OCI-M2 (cell line): ENCODE measurements around the gene OPRL1.

Experiments used
- DNase-seq: peaks from one replicate; lab custom pipeline; 2025; ENCODE audit not compliant: unreplicated experiment; lab: John Stamatoyannopoulos, UW

OPRL1 gene

GRCh38 chr20:64080013-64080812 lies at the start of gene OPRL1:
Gene OPRL1 (plus strand): TSS chr20:64080082. CDS start chr20:64092721, 12,639 bp downstream.
- no peak for DNase-seq

DNA sequence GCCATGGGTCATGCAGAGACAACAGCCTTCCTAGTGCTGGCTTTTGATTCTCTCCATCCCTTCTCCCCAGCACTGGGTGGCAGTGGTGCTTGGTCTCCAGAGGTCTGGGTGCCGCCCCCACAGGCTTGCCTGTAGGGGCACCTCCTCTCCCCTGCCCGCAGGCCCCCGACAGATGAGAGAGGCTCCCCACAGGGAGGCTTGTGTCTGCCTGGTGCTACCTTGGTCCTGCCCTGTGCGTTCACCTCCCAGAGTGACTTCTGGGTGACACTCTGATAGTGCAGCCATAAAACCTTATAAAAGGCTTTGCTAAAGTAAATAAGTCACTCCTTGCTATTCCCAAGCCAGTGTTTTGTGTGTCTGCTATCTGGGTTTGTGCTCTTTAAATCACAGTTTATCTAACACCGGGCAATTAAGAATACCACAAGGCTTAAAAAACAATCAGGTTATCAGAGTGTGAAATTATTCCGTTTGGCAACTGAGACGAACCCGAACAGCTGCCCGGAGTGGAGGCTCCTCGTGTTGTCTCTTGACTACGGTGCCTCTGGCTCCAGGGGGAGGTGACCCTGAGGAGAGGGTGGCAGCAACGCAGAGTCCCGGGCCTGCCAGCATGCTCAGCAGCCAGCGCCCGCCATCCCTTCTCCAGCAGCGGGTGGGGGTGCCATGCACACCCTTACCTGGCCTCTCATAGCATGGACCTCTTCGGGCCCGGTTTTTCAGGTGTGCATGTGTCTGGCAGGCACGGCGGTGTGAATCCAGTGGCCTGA lies 49.3 kb upstream of the OPRL1 start:
- DNase-seq = no peak

DNA sequence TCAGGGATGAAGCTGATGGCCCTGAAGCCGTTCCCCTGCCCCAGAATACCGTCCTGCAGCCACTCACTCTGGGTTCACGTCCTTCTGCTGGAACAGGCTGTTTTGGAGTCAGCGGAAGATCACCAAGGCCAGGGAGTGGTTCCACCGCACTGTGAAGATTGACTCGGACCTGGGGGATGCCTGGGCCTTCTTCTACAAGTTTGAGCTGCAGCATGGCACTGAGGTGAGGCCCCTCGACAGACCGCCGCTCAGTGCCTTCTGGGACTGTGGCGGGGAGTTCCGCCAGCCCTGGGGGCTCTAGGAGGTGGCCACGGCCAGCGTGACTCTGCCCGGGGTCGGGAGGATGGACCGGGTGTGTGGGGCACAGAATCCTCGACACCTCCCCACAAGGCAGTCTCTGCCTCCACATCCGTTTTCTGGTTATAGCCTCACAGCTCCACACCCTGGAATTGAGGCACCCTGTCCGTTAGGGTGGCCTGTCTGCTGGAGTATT lies 48.0 kb upstream of the OPRL1 start:
- DNase-seq = no peak

DNA sequence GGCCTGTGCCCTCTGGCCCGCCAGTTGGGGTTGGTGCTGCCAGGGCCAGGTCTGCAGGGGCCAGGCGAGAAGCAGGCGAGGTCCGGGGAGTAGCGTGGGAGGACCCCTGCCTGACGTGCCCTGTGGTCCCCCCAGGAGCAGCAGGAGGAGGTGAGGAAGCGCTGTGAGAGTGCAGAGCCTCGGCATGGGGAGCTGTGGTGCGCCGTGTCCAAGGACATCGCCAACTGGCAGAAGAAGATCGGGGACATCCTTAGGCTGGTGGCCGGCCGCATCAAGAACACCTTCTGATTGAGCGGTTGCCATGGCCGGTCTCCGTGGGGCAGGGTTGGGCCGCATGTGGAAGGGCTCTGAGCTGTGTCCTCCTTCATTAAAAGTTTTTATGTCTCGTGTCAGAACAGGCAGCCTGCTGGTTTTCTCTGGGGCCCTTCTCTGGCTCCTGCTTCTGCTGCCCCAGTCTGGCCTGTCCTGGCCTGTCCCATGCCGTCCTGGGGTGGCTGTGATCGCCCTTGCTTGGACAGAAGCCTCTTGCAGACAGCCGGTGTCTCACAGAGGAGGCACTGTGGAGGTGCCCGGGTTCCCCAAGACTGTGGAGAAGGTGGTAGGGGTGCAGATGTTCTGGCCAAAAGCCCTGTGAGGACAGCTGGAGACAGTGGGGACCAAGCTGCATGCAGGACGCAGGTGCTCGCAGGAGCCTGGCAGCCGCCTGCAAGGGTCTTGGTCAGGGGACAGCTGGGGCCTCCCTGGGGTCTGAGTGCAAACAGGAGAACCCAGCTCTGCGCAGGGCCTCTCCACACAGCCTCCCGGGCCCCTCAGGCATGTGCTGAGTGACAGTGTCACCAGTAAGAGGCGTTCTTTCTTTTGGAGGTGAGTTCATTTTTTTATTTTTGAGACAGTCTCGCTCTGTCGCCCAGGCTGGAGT lies 46.9 kb upstream of the OPRL1 start:
- no peak for DNase-seq

DNA sequence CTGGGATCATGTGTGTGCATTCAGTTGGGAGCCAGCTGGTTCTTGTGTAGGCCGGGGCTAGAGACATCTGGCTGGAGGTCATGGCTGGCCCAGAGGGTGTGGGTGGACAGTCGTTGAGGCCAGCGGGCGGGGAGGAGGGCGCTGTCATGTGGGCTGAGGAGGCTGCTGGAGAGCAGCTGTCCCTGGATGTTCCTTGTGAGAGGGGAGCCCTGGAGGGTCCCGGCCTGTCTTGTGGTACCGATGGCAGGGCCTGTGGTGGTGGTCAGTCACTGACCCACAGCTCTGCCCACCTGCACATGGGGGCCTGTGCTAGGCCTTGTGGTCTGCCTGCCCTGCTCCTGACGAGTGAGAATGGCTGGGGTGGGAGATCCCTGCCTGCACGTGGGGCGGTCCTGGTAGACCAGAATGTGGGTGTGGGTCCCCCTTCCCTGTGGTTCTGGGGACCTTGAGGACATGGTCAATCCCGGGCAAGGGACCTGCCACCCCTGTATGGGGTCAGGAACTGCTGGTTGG lies 45.8 kb upstream of the OPRL1 start:
- DNase-seq = no peak

DNA sequence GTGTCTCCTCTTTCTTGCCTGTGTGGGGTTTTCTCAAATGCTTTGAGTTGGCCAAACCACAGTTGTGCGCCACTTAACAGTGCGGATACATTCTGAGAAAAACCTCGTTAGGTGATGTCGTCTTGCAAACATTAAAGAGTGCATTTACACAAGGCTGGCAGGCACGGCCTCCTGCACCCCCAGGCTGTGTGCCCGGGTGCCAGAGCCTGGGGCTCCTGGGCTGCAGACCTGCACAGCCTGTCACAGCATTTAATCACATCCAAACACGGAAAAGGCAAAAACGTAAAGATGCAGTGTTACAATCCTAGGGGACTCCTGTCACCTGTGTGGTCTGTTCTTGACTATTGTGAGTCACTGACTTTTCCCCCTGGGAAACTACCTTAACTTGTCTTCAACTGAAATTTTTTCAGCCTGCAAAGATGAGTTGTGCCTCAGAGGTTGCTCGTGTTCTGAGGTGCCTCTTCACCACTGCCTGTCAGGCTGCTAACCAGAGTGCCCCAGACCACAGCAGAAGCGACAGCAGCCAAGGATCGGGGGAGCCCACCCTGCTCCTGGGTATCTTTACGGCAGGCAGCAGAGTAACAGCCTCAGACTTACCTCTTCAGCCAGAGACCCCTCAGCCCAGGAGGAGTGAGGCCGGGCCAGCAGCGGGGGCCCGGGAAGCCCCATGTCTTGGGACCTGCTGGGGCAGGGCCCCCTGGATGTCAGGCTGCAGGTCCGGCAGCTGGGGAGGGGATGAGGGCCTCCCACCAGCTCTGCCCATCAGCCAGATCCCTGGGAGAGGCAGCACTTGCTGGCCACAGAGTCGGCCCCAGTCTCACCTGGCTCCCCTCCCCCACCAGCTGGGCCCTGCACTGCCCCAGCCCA lies 44.6 kb upstream of the OPRL1 start:
- DNase-seq = no peak

GRCh38 chr20:64035933-64036345 lies 43.9 kb upstream of the OPRL1 start, which contains the start of gene C20orf204:
Gene C20orf204 (plus strand): TSS chr20:64036182. CDS start chr20:64036324, 142 bp downstream.
- no peak for DNase-seq

DNA sequence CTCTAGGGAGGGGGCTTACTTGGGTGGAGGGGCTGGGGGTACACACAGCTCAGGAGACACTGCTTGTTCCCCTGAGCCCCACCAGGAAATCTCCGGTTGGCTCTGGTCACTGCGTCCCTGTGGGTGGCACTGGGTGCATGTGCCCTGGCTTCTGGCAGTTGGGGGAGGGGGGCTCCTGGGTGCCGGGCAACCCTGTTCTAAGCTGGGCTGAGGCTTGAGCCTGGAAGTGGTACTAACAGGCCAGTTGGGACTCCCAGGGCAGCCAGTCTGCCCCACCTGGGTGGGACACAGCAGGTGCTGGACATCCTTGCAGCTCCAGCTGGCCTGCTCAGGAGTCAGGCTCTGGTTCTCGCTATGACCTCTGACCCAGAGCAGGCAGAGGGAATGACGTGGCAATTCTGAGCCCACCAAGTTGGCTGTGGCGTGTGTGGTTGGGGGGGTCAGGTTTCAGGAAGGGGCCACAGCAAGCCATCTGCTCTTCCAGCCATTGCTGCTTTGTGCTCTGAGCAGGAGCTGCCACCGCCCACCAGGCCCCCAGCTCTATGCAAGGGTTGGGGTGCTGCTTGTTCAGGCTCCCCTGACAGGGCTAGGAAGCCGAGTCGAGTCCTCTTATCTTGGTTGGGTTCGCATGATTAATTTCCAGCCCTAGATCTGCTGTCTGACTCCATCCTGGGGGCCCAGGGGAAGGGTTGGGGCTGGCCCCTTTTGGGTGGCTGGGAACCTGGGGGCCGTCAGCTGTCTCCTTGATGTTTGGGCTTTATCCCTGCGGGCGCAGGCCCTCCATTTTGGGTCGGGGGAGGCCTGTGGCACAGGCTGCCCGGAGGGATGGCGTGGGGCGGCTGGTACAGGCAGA lies 43.3 kb upstream of the OPRL1 start:
- no peak for DNase-seq

DNA sequence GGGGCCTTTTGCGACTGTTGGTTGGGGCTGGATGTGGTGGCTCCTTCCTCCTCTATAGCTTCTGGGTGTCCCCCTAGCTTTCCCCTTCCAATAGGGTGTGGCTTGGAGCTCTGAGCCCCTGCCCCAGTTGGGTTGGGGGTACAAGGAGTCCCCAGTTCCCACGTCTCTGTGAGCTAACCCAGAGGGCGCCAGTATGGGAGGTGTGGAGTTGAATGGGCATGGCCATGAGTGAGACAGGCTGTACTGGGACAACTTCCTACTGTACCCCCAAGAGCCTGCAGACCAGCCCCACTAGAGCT lies 42.7 kb upstream of the OPRL1 start:
- no peak for DNase-seq

- DNase-seq = no peak
These were observed 42.2 kb upstream of the OPRL1 start for GRCh38 chr20:64037498-64038213.

DNA sequence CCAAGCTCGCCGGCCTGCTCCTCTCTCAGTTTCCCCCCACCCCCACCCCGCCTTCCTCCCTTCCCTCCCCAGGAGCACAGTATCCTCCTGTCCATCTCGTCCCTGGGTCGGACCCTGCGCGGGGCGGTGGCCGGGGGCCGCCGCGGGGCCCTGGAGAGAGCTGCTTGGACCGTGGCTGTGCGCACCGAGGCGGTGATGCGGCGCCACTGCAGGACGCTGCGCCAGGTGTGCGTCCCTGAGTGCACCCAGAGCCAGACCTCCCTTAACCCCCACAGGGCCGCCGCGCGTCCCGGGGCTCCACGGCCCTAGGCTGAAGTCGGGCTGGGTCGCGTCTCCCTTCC lies 41.7 kb upstream of the OPRL1 start:
- DNase-seq = no peak

DNA sequence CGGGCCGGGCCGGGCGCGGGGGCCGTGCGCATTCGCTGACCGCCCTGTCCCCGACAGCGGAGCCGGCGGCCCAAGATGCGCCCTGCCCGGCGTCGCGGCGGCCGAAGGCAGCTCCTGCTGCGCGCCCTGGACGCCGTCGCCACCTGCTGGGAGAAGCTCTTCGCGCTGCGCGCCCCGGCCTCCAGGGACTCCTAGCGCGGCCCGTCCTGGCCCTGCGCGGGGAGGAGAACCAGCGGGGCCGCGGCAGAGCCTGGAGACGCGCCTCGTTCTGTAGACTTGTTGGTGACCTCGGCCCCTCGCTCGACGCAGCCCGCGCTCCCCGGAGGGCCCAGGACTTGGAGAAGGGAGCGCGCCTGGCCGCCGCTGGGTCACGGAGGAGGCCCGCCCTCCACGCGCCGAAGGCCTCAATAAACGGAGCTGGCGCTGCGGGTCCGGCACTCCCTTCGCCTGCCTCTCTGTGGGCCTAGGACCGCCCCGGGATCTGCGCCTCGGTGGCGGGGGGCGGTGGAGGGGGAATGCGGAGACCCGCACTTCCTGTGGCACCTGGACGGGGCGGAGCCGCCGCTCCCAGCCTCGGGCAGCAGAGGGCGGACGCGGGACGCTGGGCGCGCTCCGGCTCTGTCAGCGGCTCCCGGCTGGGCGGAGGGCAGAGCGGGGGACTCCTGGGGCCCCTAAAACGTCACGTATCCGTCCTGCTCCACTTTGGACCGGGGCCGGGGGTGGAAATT lies 41.2 kb upstream of the OPRL1 start:
- no peak for DNase-seq

DNA sequence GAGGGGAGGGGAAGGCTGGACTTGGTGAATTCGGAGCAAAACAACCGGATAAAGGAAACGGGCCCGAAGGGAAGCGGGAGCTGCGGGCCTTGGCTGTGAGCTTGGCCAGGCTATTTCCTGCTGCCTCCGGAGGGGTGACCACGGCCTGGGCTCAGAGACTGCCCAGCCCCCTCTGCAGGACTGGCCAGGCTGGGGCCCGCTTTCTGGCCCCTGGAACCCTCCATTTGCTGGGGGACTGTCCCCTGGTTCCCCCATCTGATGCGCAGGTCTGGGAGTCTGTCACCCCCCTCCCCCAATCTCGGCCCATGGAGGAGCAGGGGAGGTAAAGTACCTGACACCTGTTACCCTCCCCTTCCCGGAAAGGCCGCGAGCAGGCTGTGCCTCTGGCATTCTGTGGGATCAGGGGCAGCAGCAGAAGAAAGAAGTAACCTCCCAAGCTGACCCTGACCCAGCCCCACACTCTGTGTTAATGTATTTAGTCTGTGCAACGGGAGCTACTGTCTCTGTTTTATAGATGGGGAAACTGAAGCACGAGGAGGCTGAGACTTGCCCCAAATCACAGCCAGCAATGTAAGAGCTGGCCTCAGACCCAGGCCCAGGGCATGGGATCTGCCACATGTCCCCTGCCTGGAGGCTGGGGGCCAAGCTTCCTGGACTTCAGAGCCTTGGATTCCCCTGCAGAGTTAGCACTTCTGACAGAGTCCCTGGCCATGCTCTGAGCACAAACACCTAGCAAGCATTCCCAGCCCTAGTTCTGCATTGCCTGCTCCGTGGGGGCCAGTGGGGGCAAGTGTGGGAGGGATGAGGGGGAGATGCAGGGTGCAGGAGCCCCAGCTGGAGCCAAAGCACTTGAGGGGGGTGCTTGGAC lies 40.4 kb upstream of the OPRL1 start:
- no peak for DNase-seq

DNA sequence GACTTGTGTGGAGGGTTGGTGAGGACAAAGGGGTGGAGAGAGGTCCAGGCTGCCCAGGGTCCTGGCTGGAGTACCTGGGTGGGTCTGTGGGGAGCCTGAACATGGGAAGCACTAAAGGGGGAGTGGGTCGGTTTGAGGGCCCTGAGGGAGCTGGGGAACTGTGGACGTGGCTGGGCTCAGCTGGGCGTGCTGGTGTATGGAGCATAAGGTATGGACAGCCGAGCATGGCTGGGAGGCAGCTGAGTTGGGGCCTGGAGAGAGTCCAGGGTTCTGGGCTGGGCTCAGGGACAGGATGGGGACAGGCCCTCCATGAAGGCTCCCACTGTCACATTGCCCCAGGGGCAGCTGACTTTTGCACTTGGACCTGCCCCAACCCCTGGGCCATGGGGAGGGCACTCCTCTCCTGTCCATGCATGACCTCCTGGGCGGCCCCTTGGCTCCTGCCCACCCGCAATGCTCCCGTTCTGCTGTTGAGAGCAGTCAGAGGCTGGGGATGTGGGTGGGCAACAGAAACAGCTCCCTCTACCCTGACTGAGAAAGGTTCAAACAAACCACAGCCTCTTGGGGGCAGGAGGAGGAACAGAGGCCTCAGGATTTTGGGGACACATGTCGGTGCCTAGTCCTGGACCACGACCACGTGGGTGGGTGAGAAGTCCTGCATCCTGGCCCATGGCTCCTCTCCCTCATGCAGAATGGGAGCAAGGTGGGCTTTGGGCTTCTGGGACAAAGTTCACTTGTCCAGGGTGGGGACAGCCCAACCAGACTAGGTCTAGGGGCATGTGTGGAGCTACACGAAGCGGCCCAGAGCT lies 39.4 kb upstream of the OPRL1 start:
- no peak for DNase-seq

- no peak for DNase-seq
These were observed 38.7 kb upstream of the OPRL1 start for GRCh38 chr20:64041040-64041780.

DNA sequence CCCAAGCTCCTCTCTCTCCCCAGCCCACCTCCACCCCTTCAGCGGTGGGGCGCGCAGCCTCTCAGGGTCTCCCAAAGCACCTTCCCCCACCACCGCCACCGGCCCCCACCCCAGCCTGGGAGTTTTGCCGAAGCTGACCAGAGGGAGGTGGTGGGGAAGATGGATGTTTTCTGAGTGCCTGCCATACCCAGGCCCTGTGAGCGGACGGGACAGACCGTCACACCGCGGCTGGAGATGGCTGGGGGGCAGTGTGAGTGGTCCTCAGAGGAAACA lies 38.2 kb upstream of the OPRL1 start:
- DNase-seq = no peak
